Spinal cord (tissue), 10 donors: ENCODE data around the gene SLC16A2. TPM values are rescaled to one million over a fixed set of nuclear protein-coding genes. Genes with fewer than 3 reads are reported as not detected.
"Not testable (repeated sequence)": the region's sequence is repeated elsewhere in the genome, so short reads cannot be mapped to it uniquely, and the experiment has no call there.

Experiments
- DNase-seq, 6 donors: peaks; one replicate each; pipeline versions ENCODE4 v3.0.0 to v3.0.0-alpha.2; 2013 to 2015; ENCODE audit warnings: low spot score in 6 of 6, low read depth in 4 of 6
- H3K27ac ChIP-seq: one replicate; pipeline ENCODE4 v1.5.1; 2013; ENCODE audit warnings: low read depth, low read length, control low read depth
- H3K27me3 ChIP-seq: one replicate; pipeline ENCODE4 v1.6.1; 2013; ENCODE audit warnings: low read length; ENCODE audit not compliant: control insufficient read depth, insufficient read depth
- H3K36me3 ChIP-seq: one replicate; pipeline ENCODE4 v1.6.1; 2013; ENCODE audit warnings: low read length; ENCODE audit not compliant: control insufficient read depth, insufficient read depth
- H3K4me1 ChIP-seq: one replicate; pipeline ENCODE4 v1.6.1; 2013; ENCODE audit warnings: low read length; ENCODE audit not compliant: control insufficient read depth, insufficient read depth
- H3K4me3 ChIP-seq: one replicate; pipeline ENCODE4 v1.5.1; 2013; ENCODE audit warnings: low read depth, low read length, control low read depth
- H3K9me3 ChIP-seq: one replicate; pipeline ENCODE4 v1.6.1; 2013; ENCODE audit warnings: low read length; ENCODE audit not compliant: control insufficient read depth, insufficient read depth
- WGBS: methylation state at CpG from one replicate; pipeline ENCODE4 v1.1.5; 2013; ENCODE audit warnings: missing lambda C conversion rate; ENCODE audit not compliant: insufficient coverage; 5-methylcytosine and 5-hydroxymethylcytosine counted together
- polyA plus RNA-seq, 2 donors: library from polyadenylated mRNA; unstranded; fragments of 120-200 nt; gene quantifications; one replicate each; pipeline ENCODE4 v1.2.1, GENCODE V29; 2013; ENCODE audit not compliant: insufficient read length in 2 of 2
- total RNA-seq, 2 donors: library from RNA; depleted of rRNA in 1 of 2; stranded (reverse); fragments of 120-200 nt in 1 of 2; fragments of >200 nt in 1 of 2; gene quantifications; one replicate each; pipeline versions ENCODE4 v1.2.3 to v1.2.4, GENCODE V29; 2013 to 2014
- donor health status: healthy.

SLC16A2 gene
- total and polyA plus RNA-seq, 4 donors: 21.0 to 57.7 (median 44.3) TPM

GRCh38 chrX:74514384-74514783, 93.1 kb downstream of the SLC16A2 start:
- no peaks in the 10 kb centered on the region for H3K9me3 ChIP-seq
- H3K27ac ChIP-seq: no peak overlapping the region
- H3K4me3 ChIP-seq: no peak overlapping the region
- H3K27me3 ChIP-seq: no peaks in the 10 kb centered on the region
- DNase-seq: no peak
- no peaks in the 10 kb centered on the region for H3K36me3 ChIP-seq
- WGBS: no CpG with 5 or more reads among the region's 2 CpGs
- no peaks in the 10 kb centered on the region for H3K4me1 ChIP-seq

GRCh38 chrX:74515356-74515755, 94.1 kb downstream of the SLC16A2 start:
- H3K4me3 ChIP-seq: no peak overlapping the region
- no peaks in the 10 kb centered on the region for H3K36me3 ChIP-seq
- no peak overlapping the region for H3K27ac ChIP-seq
- H3K9me3 ChIP-seq: no peaks in the 10 kb centered on the region
- WGBS: no CpG with 5 or more reads among the region's 2 CpGs
- H3K4me1 ChIP-seq: no peaks in the 10 kb centered on the region
- H3K27me3 ChIP-seq: no peaks in the 10 kb centered on the region
- no peak for DNase-seq

GRCh38 chrX:74516013-74516412, 94.7 kb downstream of the SLC16A2 start:
- not testable (repeated sequence) for H3K27me3 ChIP-seq, H3K9me3 ChIP-seq, H3K27ac ChIP-seq, H3K4me3 ChIP-seq, H3K36me3 ChIP-seq, DNase-seq, H3K4me1 ChIP-seq
- 63% methylated on average over 1 of the region's 1 CpG for WGBS

GRCh38 chrX:74519870-74520269, 98.6 kb downstream of the SLC16A2 start:
- WGBS: 66% methylated on average over 2 of the region's 2 CpGs
- H3K4me3 ChIP-seq: no peak overlapping the region
- no peaks in the 10 kb centered on the region for H3K9me3 ChIP-seq
- DNase-seq: no peak
- H3K36me3 ChIP-seq: no peaks in the 10 kb centered on the region
- H3K27me3 ChIP-seq: no peaks in the 10 kb centered on the region
- no peak overlapping the region for H3K27ac ChIP-seq
- H3K4me1 ChIP-seq: no peaks in the 10 kb centered on the region

GRCh38 chrX:74520291-74520690, 99.0 kb downstream of the SLC16A2 start:
- 71% methylated on average over 3 of the region's 3 CpGs for WGBS
- H3K4me3 ChIP-seq: no peak overlapping the region
- H3K36me3 ChIP-seq: no peaks in the 10 kb centered on the region
- no peak for DNase-seq
- no peaks in the 10 kb centered on the region for H3K4me1 ChIP-seq
- H3K9me3 ChIP-seq: no peaks in the 10 kb centered on the region
- H3K27me3 ChIP-seq: no peaks in the 10 kb centered on the region
- H3K27ac ChIP-seq: no peak overlapping the region

- Histone ChIP-seq H3K27me3 (no peaks in the 10 kb centered on the region), H3K4me3 (no peak overlapping the region), H3K9me3 (no peaks in the 10 kb centered on the region), H3K36me3 (no peaks in the 10 kb centered on the region), H3K27ac (no peak overlapping the region), H3K4me1 (no peaks in the 10 kb centered on the region)
- no peak for DNase-seq
- WGBS: 87% methylated on average over 8 of the region's 8 CpGs
Observed at GRCh38 chrX:74520896-74521295, 99.6 kb downstream of the SLC16A2 start.

GRCh38 chrX:74521961-74522751, 100.9 kb downstream of the SLC16A2 start:
- Histone ChIP-seq H3K27ac (no peak overlapping the region), H3K4me3 (no peak overlapping the region), H3K4me1 (no peaks in the 10 kb centered on the region), H3K9me3 (no peaks in the 10 kb centered on the region), H3K36me3 (no peaks in the 10 kb centered on the region), H3K27me3 (no peaks in the 10 kb centered on the region)
- peak in 1 of 6 donors; percentile 14 for DNase-seq
- WGBS: 60% methylated on average over 4 of the region's 9 CpGs

- H3K27me3 ChIP-seq: no peaks in the 10 kb centered on the region
- no peaks in the 10 kb centered on the region for H3K9me3 ChIP-seq
- DNase-seq: no peak
- H3K36me3 ChIP-seq: no peaks in the 10 kb centered on the region
- H3K4me1 ChIP-seq: no peaks in the 10 kb centered on the region
- no CpG with 5 or more reads among the region's 1 CpG for WGBS
- H3K27ac ChIP-seq: no peak overlapping the region
- H3K4me3 ChIP-seq: no peak overlapping the region
Observed at GRCh38 chrX:74523224-74523623, 101.9 kb downstream of the SLC16A2 start.

- 87% methylated on average over 6 of the region's 13 CpGs for WGBS
- no peak for DNase-seq
Observed at GRCh38 chrX:74523870-74524735, 102.8 kb downstream of the SLC16A2 start.

GRCh38 chrX:74525116-74525515, 103.8 kb downstream of the SLC16A2 start:
- no peak overlapping the region for H3K4me3 ChIP-seq
- no peak for DNase-seq
- no peak overlapping the region for H3K27ac ChIP-seq
- H3K27me3 ChIP-seq: no peaks in the 10 kb centered on the region
- no peaks in the 10 kb centered on the region for H3K4me1 ChIP-seq
- H3K9me3 ChIP-seq: no peaks in the 10 kb centered on the region
- H3K36me3 ChIP-seq: no peaks in the 10 kb centered on the region

More at GRCh38 chrX:74523870-74524735, 102.8 kb downstream of the SLC16A2 start:
- no peaks in the 10 kb centered on the region for H3K9me3 ChIP-seq
- H3K36me3 ChIP-seq: no peaks in the 10 kb centered on the region
- H3K4me1 ChIP-seq: no peaks in the 10 kb centered on the region
- H3K27me3 ChIP-seq: no peaks in the 10 kb centered on the region
- no peak overlapping the region for H3K27ac ChIP-seq
- H3K4me3 ChIP-seq: no peak overlapping the region
